Neural cell (in vitro differentiated cells): Measurements from ENCODE around the gene FARP1. TPM values are rescaled to one million over a fixed set of nuclear protein-coding genes. Genes with fewer than 3 reads are reported as not detected.

Experiments
- H2AFZ ChIP-seq: fragments of 200-600, 300-800 bp; sonication (generic), shearing (Covaris generic); 2 replicates; pipeline ENCODE4 v1.6.0; 2014; ENCODE audit warnings: low read depth, mild to moderate bottlenecking, antibody characterized with exemption, low read length, moderate library complexity
- H3F3A ChIP-seq: fragments of 200-600 bp; shearing (Covaris generic); 2 replicates; pipeline ENCODE4 v1.6.1; 2016; ENCODE audit warnings: mild to moderate bottlenecking, moderate library complexity, mixed read lengths, antibody characterized with exemption, low read length; ENCODE audit not compliant: insufficient read depth, poor library complexity, severe bottlenecking
- H3K27ac ChIP-seq: fragments of 200-600, 300-800 bp; sonication (generic), shearing (Covaris generic); 2 replicates; pipeline ENCODE4 v1.5.1; 2014; ENCODE audit warnings: mild to moderate bottlenecking, low read length, moderate library complexity
- H3K27me3 ChIP-seq: fragments of 300-800, 200-600 bp; sonication (generic), shearing (Covaris generic); 2 replicates; pipeline ENCODE4 v1.6.0; 2014; ENCODE audit warnings: mild to moderate bottlenecking, low read depth, low read length, moderate library complexity; ENCODE audit not compliant: insufficient read depth
- H3K36me3 ChIP-seq: fragments of 300-800, 200-600 bp; sonication (generic), shearing (Covaris generic); 2 replicates; pipeline ENCODE4 v1.5.1; 2014; ENCODE audit warnings: mild to moderate bottlenecking, antibody characterized with exemption, low read length, moderate library complexity; ENCODE audit not compliant: insufficient read depth
- H3K4me2 ChIP-seq: fragments of 300-800, 200-600 bp; sonication (generic), shearing (Covaris generic); 2 replicates; pipeline ENCODE4 v1.6.0; 2014; ENCODE audit warnings: mild to moderate bottlenecking, low read length
- H3K4me3 ChIP-seq: fragments of 300-800, 200-600 bp; sonication (generic), shearing (Covaris generic); 2 replicates; pipeline ENCODE4 v1.5.1; 2014; ENCODE audit warnings: mild to moderate bottlenecking, low read length, moderate library complexity
- H3K79me2 ChIP-seq: fragments of 200-600 bp; shearing (Covaris generic); replicated peaks from 2 replicates; pipeline ENCODE4 v1.6.0; 2014; ENCODE audit warnings: mild to moderate bottlenecking, low read length, moderate library complexity; ENCODE audit not compliant: insufficient read depth
- H3K9ac ChIP-seq: fragments of 300-800, 200-600 bp; sonication (generic), shearing (Covaris generic); 2 replicates; pipeline ENCODE4 v1.6.1; 2016; ENCODE audit warnings: mild to moderate bottlenecking, low read length, mixed read lengths
- H3K9me2 ChIP-seq: fragments of 200-600 bp; shearing (Covaris generic); 2 replicates; pipeline ENCODE4 v1.6.1; 2016; ENCODE audit warnings: mild to moderate bottlenecking, low read length, mixed read lengths; ENCODE audit not compliant: insufficient read depth
- H3K9me3 ChIP-seq: fragments of 200-600, 300-800 bp; sonication (generic), shearing (Covaris generic); 2 replicates; pipeline ENCODE4 v1.6.1; 2016; ENCODE audit warnings: mild to moderate bottlenecking, mixed run types, low read length, moderate library complexity, mixed read lengths
- H4K20me1 ChIP-seq: fragments of 200-600 bp; shearing (Covaris generic); 2 replicates; pipeline ENCODE4 v1.6.1; 2016; ENCODE audit warnings: mild to moderate bottlenecking, mixed run types; ENCODE audit not compliant: insufficient read depth
- EP300 ChIP-seq: fragments of 450-650 bp; conservative IDR thresholded peaks from 2 replicates; pipeline ENCODE4 v1.6.1; 2014; ENCODE audit warnings: antibody characterized with exemption, mild to moderate bottlenecking, moderate library complexity; ENCODE audit not compliant: poor library complexity, severe bottlenecking
- EZH2 ChIP-seq: fragments of 200-600, 300-800 bp; shearing (Covaris generic), sonication (generic); IDR thresholded peaks from 2 replicates; pipeline ENCODE4 v1.6.1; 2014; ENCODE audit warnings: antibody characterized with exemption, low read length, borderline replicate concordance, mild to moderate bottlenecking; ENCODE audit not compliant: insufficient read depth, poor library complexity, severe bottlenecking
- MXI1 ChIP-seq: fragments of 450-650 bp; conservative IDR thresholded peaks from 2 replicates; pipeline ENCODE4 v1.6.1; 2014; ENCODE audit warnings: antibody characterized with exemption, mild to moderate bottlenecking; ENCODE audit not compliant: poor library complexity, severe bottlenecking
- POLR2AphosphoS5 ChIP-seq: IDR thresholded peaks from 2 replicates; pipeline ENCODE4 v1.6.1; 2012
- RAD21 ChIP-seq: fragments of 450-650 bp; conservative IDR thresholded peaks from 2 replicates; pipeline ENCODE4 v1.6.1; 2014; ENCODE audit warnings: antibody characterized with exemption, mild to moderate bottlenecking, moderate library complexity
- SMC3 ChIP-seq: fragments of 450-650 bp; conservative IDR thresholded peaks from 2 replicates; pipeline ENCODE4 v1.6.1; 2014; ENCODE audit warnings: antibody characterized with exemption, mild to moderate bottlenecking, moderate library complexity; ENCODE audit not compliant: poor library complexity
- TAF1 ChIP-seq: IDR thresholded peaks from 2 replicates; pipeline ENCODE4 v1.6.1; 2012; ENCODE audit warnings: low read depth
- polyA plus RNA-seq: library from polyadenylated mRNA; depleted of rRNA; stranded (reverse); fragments of >200 nt; gene quantifications from 2 replicates; pipeline ENCODE4 v1.2.3, GENCODE V29; 2014
- TF ChIP-seq, protein P1 (sequence below): IDR thresholded peaks from 2 replicates; pipeline ENCODE4 v1.6.1; 2012; ENCODE audit warnings: borderline replicate concordance
- TF ChIP-seq, protein P2 (sequence below): fragments of 450-650 bp; IDR thresholded peaks from 2 replicates; pipeline ENCODE4 v1.5.1; 2014; ENCODE audit warnings: antibody characterized with exemption, mild to moderate bottlenecking, moderate library complexity; ENCODE audit not compliant: poor library complexity, severe bottlenecking

The FARP1 gene
- polyA plus RNA-seq, 1 donor from 2014 or later: 19.7 TPM

DNA sequence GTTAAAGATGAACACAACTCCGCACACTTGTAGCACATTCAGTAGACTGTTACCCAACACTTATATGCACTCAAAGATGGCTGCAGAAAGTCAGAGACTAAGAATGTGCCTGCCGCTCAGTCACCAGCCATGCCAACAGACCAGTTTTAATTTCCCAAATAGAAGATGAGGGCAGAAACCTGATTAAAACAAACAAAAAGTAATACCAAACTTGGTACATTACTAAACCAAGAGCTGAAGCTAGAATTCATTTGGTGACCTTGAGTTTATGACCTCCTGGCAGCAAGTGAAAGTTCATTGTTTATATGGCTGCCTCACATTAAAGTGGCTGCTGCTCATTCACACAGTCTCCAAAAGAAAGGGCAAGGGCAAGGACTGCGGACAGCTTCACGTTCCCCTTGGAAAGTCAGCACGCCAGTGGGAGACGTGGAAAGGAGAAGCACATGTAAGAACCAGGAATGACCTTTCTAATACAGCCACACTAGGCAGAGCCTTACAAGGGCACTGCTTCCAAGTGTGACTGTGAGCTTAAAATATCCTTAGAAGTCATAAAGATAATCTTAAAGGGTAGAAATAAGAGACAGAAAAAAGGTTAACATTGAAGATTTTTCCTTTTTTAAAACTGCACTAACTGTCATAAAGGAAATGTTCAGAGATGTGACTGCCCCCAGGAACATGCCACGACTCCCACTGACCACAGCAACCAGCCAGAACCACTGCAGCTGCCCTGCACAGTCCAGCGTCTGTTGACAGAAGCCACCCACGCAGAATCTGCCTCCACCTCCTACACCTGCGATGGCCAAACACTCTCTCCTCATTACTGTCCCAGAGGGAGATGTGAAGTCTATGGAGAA is 360.5 kb downstream of the FARP1 start (continued):
- TF ChIP-seq, protein P1, sequence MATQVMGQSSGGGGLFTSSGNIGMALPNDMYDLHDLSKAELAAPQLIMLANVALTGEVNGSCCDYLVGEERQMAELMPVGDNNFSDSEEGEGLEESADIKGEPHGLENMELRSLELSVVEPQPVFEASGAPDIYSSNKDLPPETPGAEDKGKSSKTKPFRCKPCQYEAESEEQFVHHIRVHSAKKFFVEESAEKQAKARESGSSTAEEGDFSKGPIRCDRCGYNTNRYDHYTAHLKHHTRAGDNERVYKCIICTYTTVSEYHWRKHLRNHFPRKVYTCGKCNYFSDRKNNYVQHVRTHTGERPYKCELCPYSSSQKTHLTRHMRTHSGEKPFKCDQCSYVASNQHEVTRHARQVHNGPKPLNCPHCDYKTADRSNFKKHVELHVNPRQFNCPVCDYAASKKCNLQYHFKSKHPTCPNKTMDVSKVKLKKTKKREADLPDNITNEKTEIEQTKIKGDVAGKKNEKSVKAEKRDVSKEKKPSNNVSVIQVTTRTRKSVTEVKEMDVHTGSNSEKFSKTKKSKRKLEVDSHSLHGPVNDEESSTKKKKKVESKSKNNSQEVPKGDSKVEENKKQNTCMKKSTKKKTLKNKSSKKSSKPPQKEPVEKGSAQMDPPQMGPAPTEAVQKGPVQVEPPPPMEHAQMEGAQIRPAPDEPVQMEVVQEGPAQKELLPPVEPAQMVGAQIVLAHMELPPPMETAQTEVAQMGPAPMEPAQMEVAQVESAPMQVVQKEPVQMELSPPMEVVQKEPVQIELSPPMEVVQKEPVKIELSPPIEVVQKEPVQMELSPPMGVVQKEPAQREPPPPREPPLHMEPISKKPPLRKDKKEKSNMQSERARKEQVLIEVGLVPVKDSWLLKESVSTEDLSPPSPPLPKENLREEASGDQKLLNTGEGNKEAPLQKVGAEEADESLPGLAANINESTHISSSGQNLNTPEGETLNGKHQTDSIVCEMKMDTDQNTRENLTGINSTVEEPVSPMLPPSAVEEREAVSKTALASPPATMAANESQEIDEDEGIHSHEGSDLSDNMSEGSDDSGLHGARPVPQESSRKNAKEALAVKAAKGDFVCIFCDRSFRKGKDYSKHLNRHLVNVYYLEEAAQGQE: no peak

GRCh38 chr13:98504029-98504351 is 361.1 kb downstream of the FARP1 start:
- H3K4me3 ChIP-seq: no peak overlapping the region
- H3K79me2 ChIP-seq: no peaks in the 10 kb centered on the region
- no peak for TF ChIP-seq EP300
- TF ChIP-seq, protein P2, sequence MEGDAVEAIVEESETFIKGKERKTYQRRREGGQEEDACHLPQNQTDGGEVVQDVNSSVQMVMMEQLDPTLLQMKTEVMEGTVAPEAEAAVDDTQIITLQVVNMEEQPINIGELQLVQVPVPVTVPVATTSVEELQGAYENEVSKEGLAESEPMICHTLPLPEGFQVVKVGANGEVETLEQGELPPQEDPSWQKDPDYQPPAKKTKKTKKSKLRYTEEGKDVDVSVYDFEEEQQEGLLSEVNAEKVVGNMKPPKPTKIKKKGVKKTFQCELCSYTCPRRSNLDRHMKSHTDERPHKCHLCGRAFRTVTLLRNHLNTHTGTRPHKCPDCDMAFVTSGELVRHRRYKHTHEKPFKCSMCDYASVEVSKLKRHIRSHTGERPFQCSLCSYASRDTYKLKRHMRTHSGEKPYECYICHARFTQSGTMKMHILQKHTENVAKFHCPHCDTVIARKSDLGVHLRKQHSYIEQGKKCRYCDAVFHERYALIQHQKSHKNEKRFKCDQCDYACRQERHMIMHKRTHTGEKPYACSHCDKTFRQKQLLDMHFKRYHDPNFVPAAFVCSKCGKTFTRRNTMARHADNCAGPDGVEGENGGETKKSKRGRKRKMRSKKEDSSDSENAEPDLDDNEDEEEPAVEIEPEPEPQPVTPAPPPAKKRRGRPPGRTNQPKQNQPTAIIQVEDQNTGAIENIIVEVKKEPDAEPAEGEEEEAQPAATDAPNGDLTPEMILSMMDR: no peak
- TF ChIP-seq MXI1: no peak
- no peak for TF ChIP-seq POLR2AphosphoS5
- TF ChIP-seq SMC3: no peak
- TF ChIP-seq, protein P1: no peak
- TF ChIP-seq EZH2: no peak
- no peak for TF ChIP-seq RAD21
- no peak for TF ChIP-seq TAF1
- no peaks in the 10 kb centered on the region for H3K36me3 ChIP-seq
- H3F3A ChIP-seq: no peaks in the 10 kb centered on the region
- H3K9ac ChIP-seq: no peak overlapping the region
- no peak overlapping the region for H2AFZ ChIP-seq
- no peaks in the 10 kb centered on the region for H3K9me2 ChIP-seq
- no peaks in the 10 kb centered on the region for H4K20me1 ChIP-seq
- H3K27ac ChIP-seq: no peak overlapping the region
- no peaks in the 10 kb centered on the region for H3K27me3 ChIP-seq
- H3K9me3 ChIP-seq: no peaks in the 10 kb centered on the region
- H3K4me2 ChIP-seq: no peak overlapping the region
